Esophagus muscularis mucosa (tissue), 4 donors: ENCODE measurements around the gene CCDC148.

Source experiments
- EP300 ChIP-seq: sonication (generic); formaldehyde crosslinking; IDR thresholded peaks from one replicate; pipeline ENCODE4 v1.6.1; 2017; ENCODE audit warnings: antibody characterized with exemption
- POLR2A ChIP-seq: fragments of 450-650 bp; IDR thresholded peaks from one replicate; pipeline ENCODE4 v1.6.1; 2017; ENCODE audit warnings: antibody characterized with exemption, moderate library complexity, mild to moderate bottlenecking, low read depth
- POLR2AphosphoS5 ChIP-seq, 2 donors: sonication (generic); formaldehyde crosslinking; IDR thresholded peaks; one replicate each; pipeline ENCODE4 v1.6.1; 2017; ENCODE audit warnings: antibody characterized with exemption in 2 of 2
- TF ChIP-seq, protein P1 (sequence below), 3 experiments: fragments of 200-600 bp in 2 of 3; fragments of 450-650 bp in 1 of 3; sonication (generic) in 2 of 3; IDR thresholded peaks; one replicate each; pipeline ENCODE4 v1.5.1; 2017 to 2019; ENCODE audit warnings: antibody characterized with exemption in 3 of 3, mild to moderate bottlenecking in 2 of 3, moderate library complexity in 1 of 3

DNA sequence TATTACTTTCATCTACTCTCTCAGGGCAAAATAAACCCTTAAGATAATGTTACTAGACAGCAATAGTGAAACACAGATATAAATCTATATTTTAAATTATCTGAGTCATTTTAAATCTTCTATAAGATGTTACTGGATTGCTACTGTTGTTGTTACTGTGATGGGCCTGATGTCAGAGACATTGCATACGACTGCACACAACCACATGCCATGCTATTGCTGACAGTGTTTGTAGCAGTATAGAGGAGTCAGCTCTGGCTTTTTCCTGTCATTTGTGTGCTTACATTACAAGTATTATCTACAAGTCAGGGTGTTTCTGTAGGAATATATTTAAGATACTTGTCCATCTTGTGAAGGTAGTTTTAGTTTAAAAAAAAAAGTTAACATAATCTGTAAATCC is 63.9 kb downstream of the CCDC148 start:
- no peak for TF ChIP-seq POLR2A
- TF ChIP-seq, protein P1, sequence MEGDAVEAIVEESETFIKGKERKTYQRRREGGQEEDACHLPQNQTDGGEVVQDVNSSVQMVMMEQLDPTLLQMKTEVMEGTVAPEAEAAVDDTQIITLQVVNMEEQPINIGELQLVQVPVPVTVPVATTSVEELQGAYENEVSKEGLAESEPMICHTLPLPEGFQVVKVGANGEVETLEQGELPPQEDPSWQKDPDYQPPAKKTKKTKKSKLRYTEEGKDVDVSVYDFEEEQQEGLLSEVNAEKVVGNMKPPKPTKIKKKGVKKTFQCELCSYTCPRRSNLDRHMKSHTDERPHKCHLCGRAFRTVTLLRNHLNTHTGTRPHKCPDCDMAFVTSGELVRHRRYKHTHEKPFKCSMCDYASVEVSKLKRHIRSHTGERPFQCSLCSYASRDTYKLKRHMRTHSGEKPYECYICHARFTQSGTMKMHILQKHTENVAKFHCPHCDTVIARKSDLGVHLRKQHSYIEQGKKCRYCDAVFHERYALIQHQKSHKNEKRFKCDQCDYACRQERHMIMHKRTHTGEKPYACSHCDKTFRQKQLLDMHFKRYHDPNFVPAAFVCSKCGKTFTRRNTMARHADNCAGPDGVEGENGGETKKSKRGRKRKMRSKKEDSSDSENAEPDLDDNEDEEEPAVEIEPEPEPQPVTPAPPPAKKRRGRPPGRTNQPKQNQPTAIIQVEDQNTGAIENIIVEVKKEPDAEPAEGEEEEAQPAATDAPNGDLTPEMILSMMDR (IDR thresholded peaks at IDR 0.05): no peak
- no peak for TF ChIP-seq POLR2AphosphoS5 (IDR thresholded peaks at IDR 0.05)
- no peak for TF ChIP-seq EP300
